Nephron progenitor cell (in vitro differentiated cells): ENCODE data around the gene USP20.

ENCODE experiments used
- DNase-seq: peaks from one replicate; pipeline ENCODE4 v3.0.0; 2021
- H3K27ac Mint-ChIP-seq: 2 replicates; pipeline ENCODE4 v1.8.0; 2021; ENCODE audit warnings: mild to moderate bottlenecking, moderate library complexity, mixed read lengths
- H3K27me3 Mint-ChIP-seq: 2 replicates; pipeline ENCODE4 v1.8.0; 2021; ENCODE audit warnings: mild to moderate bottlenecking, low read depth, mixed read lengths; ENCODE audit not compliant: poor library complexity
- H3K36me3 Mint-ChIP-seq: 2 replicates; pipeline ENCODE4 v1.8.0; 2021; ENCODE audit warnings: low read depth, mixed read lengths
- H3K4me1 Mint-ChIP-seq: 2 replicates; pipeline ENCODE4 v1.8.0; 2021; ENCODE audit warnings: mixed read lengths
- H3K4me3 Mint-ChIP-seq: 2 replicates; pipeline ENCODE4 v1.8.0; 2021; ENCODE audit warnings: mild to moderate bottlenecking, moderate library complexity, mixed read lengths
- H3K9me3 Mint-ChIP-seq: 2 replicates; pipeline ENCODE4 v1.8.0; 2021; ENCODE audit warnings: mild to moderate bottlenecking, moderate library complexity, mixed read lengths
- CTCF ChIP-seq: fragments of 200-600 bp; sonication (generic); IDR thresholded peaks from 2 replicates; pipeline ENCODE4 v1.5.0; 2021; ENCODE audit warnings: antibody characterized with exemption

Gene USP20

GRCh38 chr9:129900263-129901027 lies 65.2 kb downstream of the USP20 start:
- Mint-ChIP-seq H3K27ac (peak overlapping the region; percentile 51), H3K4me3 (no peak overlapping the region), H3K4me1 (peaks cover 13% of the 10 kb centered on the region), H3K9me3 (no peaks in the 10 kb centered on the region), H3K36me3 (peaks cover 79% of the 10 kb centered on the region), H3K27me3 (no peaks in the 10 kb centered on the region)
- no peak for TF ChIP-seq CTCF
- no peak for DNase-seq

DNA sequence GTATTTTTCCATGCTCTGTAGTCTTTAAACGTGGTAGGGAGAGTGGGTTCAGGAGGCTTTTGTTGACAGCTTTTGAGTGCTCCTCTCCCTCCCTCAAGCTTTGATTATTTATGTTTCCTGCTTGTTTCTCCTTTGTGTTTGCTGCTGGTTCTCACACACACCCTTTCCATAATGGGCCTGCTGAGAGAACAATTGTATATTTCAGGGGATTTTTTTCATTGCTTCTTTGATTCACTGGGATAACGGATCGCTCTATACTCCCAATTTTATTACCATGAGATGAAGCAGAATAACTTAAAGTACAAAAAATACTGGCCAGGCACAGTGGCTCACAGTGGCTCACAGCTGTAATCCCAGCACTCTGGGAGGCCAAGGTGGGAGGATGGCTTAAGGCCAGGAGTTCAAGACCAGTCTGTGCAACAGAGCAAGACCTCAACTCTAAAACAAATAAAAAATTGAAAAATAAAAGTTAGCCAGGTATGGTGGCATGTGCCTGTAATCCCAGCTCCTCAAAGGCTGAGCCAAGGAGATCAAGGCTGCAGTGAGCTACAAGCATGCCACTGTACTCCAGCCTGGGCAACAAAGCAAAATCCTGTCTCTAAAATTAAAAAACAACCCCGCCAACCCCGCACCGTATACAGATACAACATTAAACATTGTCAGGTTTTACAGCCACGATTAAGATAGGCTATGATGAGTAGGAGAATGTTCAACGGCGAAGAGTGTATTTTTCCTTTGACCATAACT lies 66.9 kb downstream of the USP20 start:
- peaks cover 9% of the 10 kb centered on the region for H3K4me1 Mint-ChIP-seq
- H3K27me3 Mint-ChIP-seq: no peaks in the 10 kb centered on the region
- peaks cover 9% of the 10 kb centered on the region for H3K9me3 Mint-ChIP-seq
- no peak for DNase-seq
- H3K36me3 Mint-ChIP-seq: peaks cover 80% of the 10 kb centered on the region
- H3K27ac Mint-ChIP-seq: no peak overlapping the region
- no peak overlapping the region for H3K4me3 Mint-ChIP-seq
- TF ChIP-seq CTCF: no peak

GRCh38 chr9:129902740-129903134 lies 67.5 kb downstream of the USP20 start:
- Mint-ChIP-seq H3K4me3 (no peak overlapping the region), H3K4me1 (peaks cover 6% of the 10 kb centered on the region), H3K9me3 (peaks cover 10% of the 10 kb centered on the region), H3K27ac (no peak overlapping the region), H3K36me3 (peaks cover 82% of the 10 kb centered on the region), H3K27me3 (no peaks in the 10 kb centered on the region)
- no peak for DNase-seq
- no peak for TF ChIP-seq CTCF

DNA sequence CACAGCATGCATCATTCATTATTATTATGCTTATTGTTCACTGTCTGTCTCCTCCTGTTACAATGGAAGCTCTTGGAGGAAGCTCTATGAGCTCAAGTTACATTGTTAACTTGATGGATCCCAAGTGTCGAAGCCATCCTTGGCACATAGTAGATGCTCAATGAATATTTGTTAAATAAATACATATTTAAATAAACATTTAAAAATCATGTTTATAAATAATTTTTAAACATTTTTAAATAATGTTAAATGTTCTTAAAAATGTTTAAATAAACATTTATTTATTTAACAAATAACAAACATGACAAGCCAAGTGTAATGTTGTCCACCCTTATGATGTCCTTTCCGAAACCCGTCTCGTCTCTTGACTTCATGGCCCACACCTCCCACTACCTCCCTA lies 69.5 kb downstream of the USP20 start:
- Mint-ChIP-seq H3K4me3 (no peak overlapping the region), H3K27ac (peak overlapping the region; percentile 17), H3K4me1 (no peaks in the 10 kb centered on the region), H3K36me3 (peaks cover 74% of the 10 kb centered on the region), H3K27me3 (no peaks in the 10 kb centered on the region), H3K9me3 (peaks cover 10% of the 10 kb centered on the region)
- DNase-seq: no peak
- TF ChIP-seq CTCF: no peak

- peaks cover 10% of the 10 kb centered on the region for H3K9me3 Mint-ChIP-seq
- no peak overlapping the region for H3K4me3 Mint-ChIP-seq
- no peaks in the 10 kb centered on the region for H3K4me1 Mint-ChIP-seq
- TF ChIP-seq CTCF: no peak
- no peak for DNase-seq
- peaks cover 69% of the 10 kb centered on the region for H3K36me3 Mint-ChIP-seq
- no peak overlapping the region for H3K27ac Mint-ChIP-seq
- no peaks in the 10 kb centered on the region for H3K27me3 Mint-ChIP-seq
Observed at GRCh38 chr9:129906298-129906697, 71.0 kb downstream of the USP20 start.

- DNase-seq: no peak
- no peak for TF ChIP-seq CTCF
- H3K4me3 Mint-ChIP-seq: no peak overlapping the region
- H3K36me3 Mint-ChIP-seq: peaks cover 60% of the 10 kb centered on the region
- no peaks in the 10 kb centered on the region for H3K27me3 Mint-ChIP-seq
- H3K27ac Mint-ChIP-seq: no peak overlapping the region
- H3K9me3 Mint-ChIP-seq: peaks cover 10% of the 10 kb centered on the region
- H3K4me1 Mint-ChIP-seq: no peaks in the 10 kb centered on the region
Observed at GRCh38 chr9:129907201-129907600, 71.9 kb downstream of the USP20 start.
